Measurements from ENCODE around the gene TPST2.

The TPST2 gene

GRCh38 chr22:26574001-26574723 is 15.8 kb downstream of the TPST2 start:
- Mint-ChIP-seq H3K27ac (peak overlapping the region; percentile 39), H3K9me3 (no peaks in the 10 kb centered on the region), H3K27me3 (no peaks in the 10 kb centered on the region), H3K4me1 (peaks cover 65% of the 10 kb centered on the region), H3K36me3 (peaks cover 1% of the 10 kb centered on the region), H3K4me3 (no peak overlapping the region)

GRCh38 chr22:26573026-26573662 is 16.8 kb downstream of the TPST2 start:
- H3K36me3 Mint-ChIP-seq: peaks cover 1% of the 10 kb centered on the region
- H3K4me1 Mint-ChIP-seq: peaks cover 60% of the 10 kb centered on the region
- peak overlapping the region; percentile 55 for H3K27ac Mint-ChIP-seq
- no peaks in the 10 kb centered on the region for H3K9me3 Mint-ChIP-seq
- no peaks in the 10 kb centered on the region for H3K27me3 Mint-ChIP-seq
- H3K4me3 Mint-ChIP-seq: peak overlapping the region; percentile 33

DNA sequence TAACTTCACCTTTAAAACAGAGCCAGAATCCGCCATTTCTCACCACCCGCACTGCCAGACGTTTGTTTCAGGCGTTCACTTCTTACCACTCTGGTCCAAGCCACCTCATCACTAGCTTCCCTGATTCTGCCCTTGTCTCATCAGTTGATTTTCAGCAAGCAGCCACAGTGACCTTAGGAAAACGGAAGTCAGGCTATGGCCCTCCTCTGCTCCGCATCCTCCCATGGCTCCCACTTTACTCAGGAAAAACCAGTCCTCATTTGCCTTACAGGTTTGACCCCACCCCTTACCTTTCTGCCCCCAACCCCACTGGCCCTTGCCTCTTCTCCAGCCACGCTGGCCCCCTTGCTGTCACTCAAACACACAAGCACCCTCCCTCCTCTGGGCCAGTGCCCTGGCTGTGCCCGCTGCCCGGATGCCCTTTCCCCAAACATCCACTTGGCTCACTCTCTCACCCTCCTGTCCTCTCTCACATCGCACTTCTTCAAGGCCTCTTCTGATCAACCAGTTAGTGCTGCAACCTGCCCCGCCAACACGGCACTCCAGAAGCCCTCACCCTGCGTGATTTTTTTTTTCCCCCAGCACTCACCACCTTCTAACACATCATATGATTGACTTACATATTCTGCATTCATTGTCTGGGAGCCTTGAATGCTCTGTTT is 18.9 kb downstream of the TPST2 start:
- Mint-ChIP-seq H3K9me3 (no peaks in the 10 kb centered on the region), H3K27me3 (no peaks in the 10 kb centered on the region), H3K36me3 (peaks cover 1% of the 10 kb centered on the region), H3K4me3 (no peak overlapping the region), H3K4me1 (peaks cover 57% of the 10 kb centered on the region), H3K27ac (peak overlapping the region; percentile 30)

- Mint-ChIP-seq H3K36me3 (no peaks in the 10 kb centered on the region), H3K9me3 (no peaks in the 10 kb centered on the region), H3K27me3 (no peaks in the 10 kb centered on the region), H3K27ac (no peak overlapping the region), H3K4me3 (no peak overlapping the region), H3K4me1 (peaks cover 53% of the 10 kb centered on the region)
These were observed 19.8 kb downstream of the TPST2 start for GRCh38 chr22:26570115-26570514.

GRCh38 chr22:26568207-26568706 is 21.7 kb downstream of the TPST2 start:
- no peaks in the 10 kb centered on the region for H3K36me3 Mint-ChIP-seq
- H3K4me3 Mint-ChIP-seq: no peak overlapping the region
- H3K9me3 Mint-ChIP-seq: no peaks in the 10 kb centered on the region
- H3K27me3 Mint-ChIP-seq: no peaks in the 10 kb centered on the region
- peaks cover 48% of the 10 kb centered on the region for H3K4me1 Mint-ChIP-seq
- H3K27ac Mint-ChIP-seq: peak overlapping the region; percentile 70

GRCh38 chr22:26567610-26568009 is 22.3 kb downstream of the TPST2 start:
- Mint-ChIP-seq H3K4me3 (no peak overlapping the region), H3K9me3 (no peaks in the 10 kb centered on the region), H3K27me3 (no peaks in the 10 kb centered on the region), H3K4me1 (peaks cover 42% of the 10 kb centered on the region), H3K27ac (no peak overlapping the region), H3K36me3 (no peaks in the 10 kb centered on the region)

DNA sequence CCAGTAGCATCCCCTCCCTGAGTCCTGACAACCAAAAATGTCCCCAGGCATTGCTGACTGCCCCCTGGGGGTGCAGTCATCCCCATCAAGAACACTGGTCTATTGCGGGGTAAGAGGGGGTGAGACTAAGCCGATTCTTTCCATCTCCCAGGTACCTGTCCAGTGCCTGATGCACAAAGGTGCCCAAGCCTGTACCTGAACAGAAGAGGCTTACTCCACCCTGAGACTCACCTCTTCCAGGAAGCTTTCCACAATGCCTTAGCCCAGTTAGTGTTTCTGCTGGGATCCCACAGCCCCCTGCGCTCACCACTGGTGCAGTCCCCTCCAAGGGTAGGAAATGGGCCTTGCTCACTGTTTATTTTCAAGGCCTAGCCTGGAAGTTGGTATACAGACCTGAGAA is 22.9 kb downstream of the TPST2 start:
- Mint-ChIP-seq H3K9me3 (no peaks in the 10 kb centered on the region), H3K36me3 (no peaks in the 10 kb centered on the region), H3K27ac (no peak overlapping the region), H3K27me3 (no peaks in the 10 kb centered on the region), H3K4me3 (no peak overlapping the region), H3K4me1 (peaks cover 39% of the 10 kb centered on the region)

DNA sequence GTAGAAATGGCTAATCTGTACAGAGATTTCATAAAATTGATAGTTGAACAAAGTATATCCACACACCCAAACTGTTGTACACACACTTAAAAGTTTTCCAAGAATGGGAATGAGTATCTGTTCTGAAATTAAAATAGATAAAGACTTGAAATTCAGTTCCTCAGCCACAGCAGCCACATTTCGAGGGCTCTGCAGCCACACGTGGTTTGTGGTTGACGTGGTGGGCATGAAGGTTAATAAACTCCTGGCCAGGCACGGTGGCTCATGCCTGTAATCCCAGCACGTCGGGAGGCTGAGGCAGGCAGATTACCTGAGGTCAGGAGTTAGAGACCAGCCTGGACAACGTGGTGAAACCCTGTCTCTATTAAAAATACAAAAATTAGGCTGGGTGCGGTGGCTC is 24.0 kb downstream of the TPST2 start:
- H3K4me3 Mint-ChIP-seq: no peak overlapping the region
- H3K27me3 Mint-ChIP-seq: no peaks in the 10 kb centered on the region

DNA sequence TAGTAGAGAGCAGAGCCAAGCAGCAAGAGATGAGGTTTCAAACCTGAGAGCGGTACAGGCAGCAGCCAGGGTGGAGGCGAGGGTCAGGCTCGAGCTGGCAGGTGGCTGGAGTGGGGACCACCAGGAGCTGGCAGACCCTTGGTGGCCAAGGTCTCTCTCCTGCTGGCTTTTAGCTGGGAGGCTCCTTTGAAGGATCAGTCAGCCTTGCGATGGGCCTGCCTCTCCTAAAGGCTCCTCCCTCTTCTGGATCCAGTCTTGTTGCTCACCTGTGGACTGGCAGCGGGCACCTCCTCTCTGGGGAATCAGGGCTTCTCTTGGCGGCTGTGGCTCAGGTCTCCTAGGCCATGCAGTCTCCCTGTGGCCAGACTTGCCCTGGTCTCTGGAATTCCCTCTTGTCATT is 24.8 kb downstream of the TPST2 start:
- Mint-ChIP-seq H3K27ac (no peak overlapping the region), H3K9me3 (no peaks in the 10 kb centered on the region), H3K27me3 (no peaks in the 10 kb centered on the region), H3K4me3 (no peak overlapping the region), H3K36me3 (no peaks in the 10 kb centered on the region), H3K4me1 (peaks cover 21% of the 10 kb centered on the region)

More for the DNA sequence above, 24.0 kb downstream of the TPST2 start:
- Mint-ChIP-seq H3K9me3 (no peaks in the 10 kb centered on the region), H3K36me3 (no peaks in the 10 kb centered on the region), H3K27ac (no peak overlapping the region), H3K4me1 (peaks cover 28% of the 10 kb centered on the region)

DNA sequence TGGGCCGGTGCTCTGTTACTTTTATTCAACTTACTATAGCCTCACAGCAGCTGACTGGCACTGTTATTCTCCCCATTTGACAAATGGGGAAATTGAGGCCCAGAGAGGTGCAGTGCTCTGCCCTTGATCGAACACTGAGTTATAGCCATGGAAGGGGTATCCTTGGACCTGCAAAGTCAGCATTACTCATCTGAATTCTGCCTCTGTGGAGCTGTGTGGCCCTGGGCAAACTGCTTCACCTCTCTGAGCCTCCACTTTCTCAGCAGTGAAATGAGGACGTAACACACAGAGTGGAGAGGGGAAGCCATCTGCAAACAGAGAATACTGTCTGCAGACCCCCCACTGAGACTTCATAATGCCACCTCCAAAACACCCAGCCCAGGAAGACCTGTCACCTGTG is 25.3 kb downstream of the TPST2 start:
- H3K9me3 Mint-ChIP-seq: no peaks in the 10 kb centered on the region
- H3K4me1 Mint-ChIP-seq: peaks cover 21% of the 10 kb centered on the region
- H3K27ac Mint-ChIP-seq: no peak overlapping the region
- H3K27me3 Mint-ChIP-seq: no peaks in the 10 kb centered on the region
- H3K4me3 Mint-ChIP-seq: no peak overlapping the region
- no peaks in the 10 kb centered on the region for H3K36me3 Mint-ChIP-seq

DNA sequence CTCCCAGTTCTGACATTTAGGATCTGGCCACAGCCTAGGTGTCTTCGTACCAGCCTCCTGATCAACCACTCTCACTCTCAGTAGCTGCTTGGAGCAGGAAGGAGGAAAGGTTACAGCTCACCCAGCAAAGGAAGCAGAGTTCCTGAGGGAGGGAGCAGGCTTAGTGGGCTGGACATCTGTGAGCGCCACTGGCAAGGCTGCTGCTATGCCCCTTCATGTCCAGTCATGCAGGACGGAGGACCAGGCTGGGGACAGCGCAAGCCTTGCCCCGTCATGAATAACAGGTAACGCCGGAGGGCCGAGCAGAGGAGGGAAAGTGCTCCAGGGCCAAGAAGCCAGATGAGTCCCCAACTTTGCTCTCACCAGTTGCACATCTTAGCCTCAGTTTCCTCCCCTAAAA is 25.8 kb downstream of the TPST2 start:
- Mint-ChIP-seq H3K27ac (no peak overlapping the region), H3K36me3 (no peaks in the 10 kb centered on the region), H3K4me1 (peaks cover 21% of the 10 kb centered on the region), H3K9me3 (no peaks in the 10 kb centered on the region), H3K27me3 (no peaks in the 10 kb centered on the region), H3K4me3 (no peak overlapping the region)

GRCh38 chr22:26563022-26563421 is 26.9 kb downstream of the TPST2 start:
- Mint-ChIP-seq H3K4me1 (peaks cover 20% of the 10 kb centered on the region), H3K9me3 (no peaks in the 10 kb centered on the region), H3K36me3 (no peaks in the 10 kb centered on the region), H3K4me3 (no peak overlapping the region), H3K27me3 (no peaks in the 10 kb centered on the region), H3K27ac (no peak overlapping the region)

DNA sequence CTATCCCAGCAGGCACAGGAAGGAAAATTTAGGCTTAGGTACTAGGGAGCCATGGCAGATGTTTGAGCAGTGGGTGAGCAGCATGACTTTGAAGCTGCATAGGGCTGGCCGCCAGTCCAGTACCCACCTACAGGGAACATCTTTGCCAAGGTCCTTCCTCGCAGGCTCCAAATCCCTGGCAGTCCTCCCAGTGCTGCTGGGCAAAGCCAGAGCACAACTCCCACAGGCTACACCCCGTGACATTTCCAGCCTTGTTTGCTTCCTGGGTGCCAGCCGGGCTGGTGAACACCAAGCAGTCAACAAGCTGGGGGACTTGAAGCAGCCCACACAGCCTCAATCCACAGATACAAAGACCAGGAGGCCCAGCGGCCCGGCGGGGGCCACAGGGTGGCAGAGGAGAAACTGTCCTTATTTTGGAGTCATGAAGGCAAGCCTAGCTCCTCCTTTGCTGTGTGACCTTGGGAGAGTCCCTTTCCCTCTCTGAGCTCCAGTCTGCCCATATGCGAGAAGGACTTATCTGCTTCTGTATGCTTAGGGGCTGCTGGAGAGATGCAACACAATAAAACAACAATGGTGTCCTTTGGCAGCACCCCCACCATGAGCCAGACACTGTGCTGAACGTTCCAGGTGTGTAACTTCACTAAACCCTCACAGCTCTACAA is 28.0 kb downstream of the TPST2 start:
- Mint-ChIP-seq H3K27ac (no peak overlapping the region), H3K36me3 (no peaks in the 10 kb centered on the region), H3K4me3 (no peak overlapping the region), H3K9me3 (no peaks in the 10 kb centered on the region), H3K27me3 (no peaks in the 10 kb centered on the region), H3K4me1 (peaks cover 14% of the 10 kb centered on the region)

GRCh38 chr22:26559961-26560575 is 29.9 kb downstream of the TPST2 start:
- Mint-ChIP-seq H3K4me1 (peaks cover 14% of the 10 kb centered on the region), H3K4me3 (no peak overlapping the region), H3K36me3 (no peaks in the 10 kb centered on the region), H3K27me3 (no peaks in the 10 kb centered on the region), H3K9me3 (no peaks in the 10 kb centered on the region), H3K27ac (no peak overlapping the region)

- Mint-ChIP-seq H3K27me3 (no peaks in the 10 kb centered on the region), H3K4me1 (peaks cover 4% of the 10 kb centered on the region), H3K4me3 (no peak overlapping the region), H3K27ac (no peak overlapping the region), H3K36me3 (no peaks in the 10 kb centered on the region), H3K9me3 (no peaks in the 10 kb centered on the region)
These were observed 31.6 kb downstream of the TPST2 start for GRCh38 chr22:26558248-26558895.
